AG09319 (cell line): Measurements from ENCODE around the gene PI4KA.
"Not testable (repeated sequence)": the region's sequence is repeated elsewhere in the genome, so short reads cannot be mapped to it uniquely, and the experiment has no call there.

Experiments used
- DNase-seq: peaks from one replicate; pipeline ENCODE4 v3.0.0-alpha.2; 2010; ENCODE audit warnings: low read depth; ENCODE audit errors: extremely low read depth
- TF ChIP-seq, protein P1 (sequence below): IDR thresholded peaks from 2 replicates; pipeline ENCODE4 v1.5.1; 2011; ENCODE audit warnings: low read depth, mild to moderate bottlenecking, inconsistent platforms, low read length, moderate library complexity

Gene PI4KA

GRCh38 chr22:20771918-20772625, 86.5 kb downstream of the PI4KA start:
- no peak for DNase-seq
- TF ChIP-seq, protein P1, sequence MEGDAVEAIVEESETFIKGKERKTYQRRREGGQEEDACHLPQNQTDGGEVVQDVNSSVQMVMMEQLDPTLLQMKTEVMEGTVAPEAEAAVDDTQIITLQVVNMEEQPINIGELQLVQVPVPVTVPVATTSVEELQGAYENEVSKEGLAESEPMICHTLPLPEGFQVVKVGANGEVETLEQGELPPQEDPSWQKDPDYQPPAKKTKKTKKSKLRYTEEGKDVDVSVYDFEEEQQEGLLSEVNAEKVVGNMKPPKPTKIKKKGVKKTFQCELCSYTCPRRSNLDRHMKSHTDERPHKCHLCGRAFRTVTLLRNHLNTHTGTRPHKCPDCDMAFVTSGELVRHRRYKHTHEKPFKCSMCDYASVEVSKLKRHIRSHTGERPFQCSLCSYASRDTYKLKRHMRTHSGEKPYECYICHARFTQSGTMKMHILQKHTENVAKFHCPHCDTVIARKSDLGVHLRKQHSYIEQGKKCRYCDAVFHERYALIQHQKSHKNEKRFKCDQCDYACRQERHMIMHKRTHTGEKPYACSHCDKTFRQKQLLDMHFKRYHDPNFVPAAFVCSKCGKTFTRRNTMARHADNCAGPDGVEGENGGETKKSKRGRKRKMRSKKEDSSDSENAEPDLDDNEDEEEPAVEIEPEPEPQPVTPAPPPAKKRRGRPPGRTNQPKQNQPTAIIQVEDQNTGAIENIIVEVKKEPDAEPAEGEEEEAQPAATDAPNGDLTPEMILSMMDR: no peak

- not testable (repeated sequence) for DNase-seq
Observed at GRCh38 chr22:20769496-20769826, 89.2 kb downstream of the PI4KA start.

DNA sequence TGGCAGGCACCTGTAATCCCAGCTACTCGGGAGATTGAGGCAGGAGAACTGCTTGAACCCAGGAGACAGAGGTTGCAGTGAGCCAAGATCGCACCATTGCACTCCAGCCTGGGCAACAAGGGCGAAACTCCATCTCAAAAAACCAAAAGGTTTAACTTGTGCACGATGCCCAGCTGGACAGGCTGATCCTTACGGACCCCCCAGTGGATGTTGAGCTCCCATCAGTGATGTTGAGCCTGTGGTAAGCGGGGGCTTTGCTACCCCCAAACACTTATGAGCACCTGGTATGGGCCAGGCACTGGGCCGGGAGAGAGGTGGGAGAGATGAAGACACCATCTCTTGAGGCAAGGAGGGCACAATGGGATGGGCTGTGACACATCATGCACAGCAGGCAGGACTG, 92.1 kb downstream of the PI4KA start:
- TF ChIP-seq, protein P1: no peak
- no peak for DNase-seq

DNA sequence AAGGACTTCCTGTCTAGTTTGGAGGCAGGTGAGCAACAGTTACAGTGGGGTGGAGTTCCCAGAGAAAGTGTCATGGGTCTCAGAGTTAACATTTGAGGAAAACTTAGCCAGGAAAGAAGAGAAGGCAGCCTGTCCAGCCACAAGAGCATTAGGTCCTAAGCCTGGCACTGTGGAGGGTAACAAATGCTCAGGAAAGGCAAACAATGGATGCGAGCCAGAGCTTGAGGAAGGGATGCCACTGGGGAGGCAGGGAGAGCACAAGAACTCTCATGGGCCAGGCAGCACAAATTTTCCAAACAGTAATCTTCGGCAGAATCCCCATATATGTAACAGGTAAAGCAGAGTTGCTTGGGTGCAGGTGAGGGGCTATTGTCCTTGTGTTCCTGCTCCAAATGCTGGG, 92.7 kb downstream of the PI4KA start:
- DNase-seq: no peak
- TF ChIP-seq, protein P1: no peak

- no peak for DNase-seq
- TF ChIP-seq, protein P1: no peak
Observed at GRCh38 chr22:20764729-20765128, 93.9 kb downstream of the PI4KA start.

DNA sequence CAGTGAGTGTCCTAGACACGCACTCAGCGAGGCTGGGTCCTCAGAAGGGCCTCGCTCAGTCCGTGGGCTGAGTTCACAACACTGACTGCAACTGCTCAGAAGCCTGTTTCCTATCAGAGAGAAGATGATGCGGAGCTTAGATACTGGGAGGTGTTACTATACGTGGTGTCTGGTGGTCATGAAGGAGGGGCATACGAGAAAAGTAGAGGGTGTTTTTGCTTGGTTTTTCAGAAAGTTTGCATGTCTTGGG, 94.2 kb downstream of the PI4KA start:
- TF ChIP-seq, protein P1: no peak
- DNase-seq: no peak

- TF ChIP-seq, protein P1: no peak
- DNase-seq: no peak
Observed at GRCh38 chr22:20763630-20764470, 94.8 kb downstream of the PI4KA start.
